ENCODE results near the gene SLC10A1. TPM values are rescaled to one million over a fixed set of nuclear protein-coding genes. Genes with fewer than 3 reads are reported as not detected.

Gene SLC10A1
- total RNA-seq (not detected), polyA plus RNA-seq (under 1 TPM in 3 of 4 donors, not detected in 1; 0.17 to 0.39 (median 0.21) TPM)

DNA sequence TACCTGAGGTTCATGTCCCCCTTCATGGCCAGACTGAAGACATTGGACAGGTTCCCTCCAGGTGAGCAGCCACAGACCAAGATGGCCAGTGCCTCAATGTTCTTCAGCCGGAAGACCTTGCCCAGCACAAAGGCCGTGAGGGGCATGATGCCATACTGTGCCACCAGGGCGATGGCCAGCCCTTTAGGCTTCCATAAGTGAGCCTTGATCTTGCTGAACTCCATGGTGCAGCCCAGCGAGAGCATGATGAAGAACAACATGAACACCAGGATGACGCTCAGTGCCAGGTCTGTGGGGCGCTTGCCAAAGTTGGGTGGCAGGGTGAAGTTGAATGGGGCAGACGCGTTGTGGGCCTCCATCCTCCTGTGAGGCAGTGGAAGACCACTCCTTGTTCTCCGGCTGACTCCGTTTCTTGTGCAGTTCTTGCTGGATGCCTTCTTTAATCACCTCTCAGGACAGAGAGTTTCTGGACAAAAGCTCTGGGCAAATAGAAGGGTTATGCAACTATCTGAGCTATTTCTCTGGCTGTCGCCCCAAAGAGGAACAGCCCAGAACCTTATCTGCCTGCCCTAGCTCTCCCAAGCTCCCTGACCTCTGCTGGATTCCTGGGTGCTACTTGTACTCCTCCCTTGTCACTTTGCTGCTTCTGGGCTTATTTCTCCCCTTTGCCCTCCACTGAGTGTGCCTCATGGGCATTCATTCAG lies at the start of gene SLC10A1:
Gene SLC10A1, minus strand, starts transcription at position 445 of the 704 bp plus-strand sequence. Its CDS starts 86 bp downstream, at position 359.
- Mint-ChIP-seq H3K27me3 (peaks cover 19% of the 10 kb centered on the region), H3K9me3 (peaks cover 0 to 4% (median 0%) of the 10 kb centered on the region in 7 donors), H3K27ac (peak within 1 kb of the TSS in 1 of 3 donors; percentile 15), H3K4me3 (no peak within 1 kb of the TSS), H3K36me3 (no peaks in the 10 kb centered on the region), H3K4me1 (no peaks in the 10 kb centered on the region)
- ATAC-seq (ENCODE audit: low read depth in 2 of 2) (no peak), DNase-seq (no peak)
- Histone ChIP-seq H3K27me3 (ENCODE audit: control insufficient read depth, insufficient read depth, low read length) (no peaks in the 10 kb centered on the region), H3K4me3 (ENCODE audit: low read depth, low read length) (no peak within 1 kb of the TSS), H3K27ac (ENCODE audit: insufficient read depth, low read length, poor library complexity, severe bottlenecking) (no peak within 1 kb of the TSS), H3K9me3 (ENCODE audit: control insufficient read depth in 2 of 2, low read length in 2 of 2) (no peaks in the 10 kb centered on the region), H3K36me3 (ENCODE audit: control insufficient read depth, insufficient read depth, low read length) (no peaks in the 10 kb centered on the region), H3K4me1 (ENCODE audit: control insufficient read depth, insufficient read depth, low read length, poor library complexity, severe bottlenecking) (no peaks in the 10 kb centered on the region)

GRCh38 chr14:69845787-69846186 lies 48.7 kb upstream of the SLC10A1 start:
- no peaks in the 10 kb centered on the region for H3K4me1 Mint-ChIP-seq
- Histone ChIP-seq H3K27me3 (ENCODE audit: control insufficient read depth, insufficient read depth, low read length) (peaks cover 14% of the 10 kb centered on the region), H3K9me3 (ENCODE audit: control insufficient read depth in 2 of 2, low read length in 2 of 2) (no peaks in the 10 kb centered on the region), H3K4me1 (ENCODE audit: control insufficient read depth, insufficient read depth, low read length, poor library complexity, severe bottlenecking) (no peaks in the 10 kb centered on the region), H3K4me3 (ENCODE audit: low read depth, low read length) (no peak overlapping the region), H3K27ac (ENCODE audit: insufficient read depth, low read length, poor library complexity, severe bottlenecking) (no peak overlapping the region), H3K36me3 (ENCODE audit: control insufficient read depth, insufficient read depth, low read length) (no peaks in the 10 kb centered on the region)
- no peak overlapping the region for H3K27ac Mint-ChIP-seq
- peaks cover 0 to 1% (median 0%) of the 10 kb centered on the region in 7 donors for H3K9me3 Mint-ChIP-seq
- no peak for ATAC-seq (ENCODE audit: low read depth in 2 of 2)
- H3K36me3 Mint-ChIP-seq, result no peaks in the 10 kb centered on the region
- H3K4me3 Mint-ChIP-seq, result no peak overlapping the region
- H3K27me3 Mint-ChIP-seq, result peaks cover 15% of the 10 kb centered on the region
- DNase-seq, result no peak

- no peak for ATAC-seq (ENCODE audit: low read depth in 2 of 2)
These were observed 48.1 kb upstream of the SLC10A1 start for GRCh38 chr14:69845050-69845581.

GRCh38 chr14:69844171-69844570 lies 47.1 kb upstream of the SLC10A1 start:
- Histone ChIP-seq H3K36me3 (ENCODE audit: control insufficient read depth, insufficient read depth, low read length) (no peaks in the 10 kb centered on the region), H3K4me1 (ENCODE audit: control insufficient read depth, insufficient read depth, low read length, poor library complexity, severe bottlenecking) (no peaks in the 10 kb centered on the region), H3K27ac (ENCODE audit: insufficient read depth, low read length, poor library complexity, severe bottlenecking) (no peak overlapping the region), H3K27me3 (ENCODE audit: control insufficient read depth, insufficient read depth, low read length) (peaks cover 22% of the 10 kb centered on the region), H3K9me3 (ENCODE audit: control insufficient read depth in 2 of 2, low read length in 2 of 2) (no peaks in the 10 kb centered on the region), H3K4me3 (ENCODE audit: low read depth, low read length) (no peak overlapping the region)
- H3K27ac Mint-ChIP-seq, result no peak overlapping the region
- H3K27me3 Mint-ChIP-seq, result peaks cover 11% of the 10 kb centered on the region
- H3K4me1 Mint-ChIP-seq, result no peaks in the 10 kb centered on the region
- H3K36me3 Mint-ChIP-seq, result no peaks in the 10 kb centered on the region
- ATAC-seq (ENCODE audit: low read depth in 2 of 2), result no peak
- H3K4me3 Mint-ChIP-seq, result no peak overlapping the region
- no peak for DNase-seq
- H3K9me3 Mint-ChIP-seq, result peaks cover 0 to 1% (median 0%) of the 10 kb centered on the region in 7 donors

More at GRCh38 chr14:69845050-69845581, 48.1 kb upstream of the SLC10A1 start:
- Histone ChIP-seq H3K27me3 (ENCODE audit: control insufficient read depth, insufficient read depth, low read length) (peaks cover 14% of the 10 kb centered on the region), H3K4me3 (ENCODE audit: low read depth, low read length) (no peak overlapping the region), H3K36me3 (ENCODE audit: control insufficient read depth, insufficient read depth, low read length) (no peaks in the 10 kb centered on the region), H3K9me3 (ENCODE audit: control insufficient read depth in 2 of 2, low read length in 2 of 2) (no peaks in the 10 kb centered on the region), H3K4me1 (ENCODE audit: control insufficient read depth, insufficient read depth, low read length, poor library complexity, severe bottlenecking) (no peaks in the 10 kb centered on the region), H3K27ac (ENCODE audit: insufficient read depth, low read length, poor library complexity, severe bottlenecking) (no peak overlapping the region)
- Mint-ChIP-seq H3K4me3 (no peak overlapping the region), H3K27me3 (peaks cover 15% of the 10 kb centered on the region), H3K27ac (no peak overlapping the region), H3K4me1 (no peaks in the 10 kb centered on the region), H3K36me3 (no peaks in the 10 kb centered on the region), H3K9me3 (peaks cover 0 to 1% (median 0%) of the 10 kb centered on the region in 7 donors)
- DNase-seq, result no peak

DNA sequence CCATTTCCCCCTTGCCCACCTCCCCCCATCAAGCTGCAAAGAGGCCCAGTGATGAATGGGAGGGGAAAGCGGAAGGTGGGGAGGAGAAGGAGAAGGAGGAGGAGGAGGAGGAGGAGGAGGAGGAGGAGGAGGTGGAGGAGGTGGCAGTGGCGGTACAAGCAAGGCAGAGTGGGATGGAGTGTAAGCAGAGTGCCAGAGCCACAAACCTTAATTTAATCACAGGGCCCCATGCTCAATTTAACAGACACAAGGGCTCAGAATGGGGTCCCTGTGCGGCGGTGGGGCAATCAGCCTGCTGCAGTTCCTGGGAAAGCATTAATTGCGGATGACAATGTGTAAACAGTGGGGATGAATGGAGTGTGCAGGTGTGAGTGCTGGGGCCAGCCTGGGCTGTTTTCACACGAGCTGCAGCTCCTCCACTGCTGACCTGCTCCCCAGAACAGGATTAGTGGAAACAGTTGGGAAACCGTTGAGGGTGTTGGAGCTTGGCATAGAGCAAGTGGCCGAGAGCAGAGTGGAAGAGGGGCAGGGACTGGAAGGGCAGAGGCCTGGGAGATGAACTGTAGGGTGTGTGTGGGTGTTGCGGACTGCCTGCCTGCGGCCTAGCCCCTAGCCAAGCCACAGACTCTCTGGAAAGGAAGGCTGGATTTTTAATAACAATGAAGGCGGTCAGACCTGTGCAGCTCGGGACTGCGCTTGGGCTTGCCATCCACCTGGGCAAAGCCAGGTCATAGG lies 45.8 kb upstream of the SLC10A1 start:
- no peaks in the 10 kb centered on the region for H3K36me3 Mint-ChIP-seq
- no peaks in the 10 kb centered on the region for H3K4me1 ChIP-seq (ENCODE audit: control insufficient read depth, insufficient read depth, low read length, poor library complexity, severe bottlenecking)
- no peak overlapping the region for H3K4me3 ChIP-seq (ENCODE audit: low read depth, low read length)
- H3K9me3 Mint-ChIP-seq, result peaks cover 0 to 1% (median 0%) of the 10 kb centered on the region in 7 donors
- H3K27ac ChIP-seq (ENCODE audit: insufficient read depth, low read length, poor library complexity, severe bottlenecking), result no peak overlapping the region
- H3K27me3 Mint-ChIP-seq, result peaks cover 5% of the 10 kb centered on the region
- ATAC-seq (ENCODE audit: low read depth in 2 of 2) (no peak), DNase-seq (no peak)
- no peak overlapping the region for H3K4me3 Mint-ChIP-seq
- H3K27me3 ChIP-seq (ENCODE audit: control insufficient read depth, insufficient read depth, low read length), result peaks cover 19% of the 10 kb centered on the region
- H3K36me3 ChIP-seq (ENCODE audit: control insufficient read depth, insufficient read depth, low read length), result no peaks in the 10 kb centered on the region
- no peaks in the 10 kb centered on the region for H3K4me1 Mint-ChIP-seq
- H3K27ac Mint-ChIP-seq, result no peak overlapping the region
- no peaks in the 10 kb centered on the region for H3K9me3 ChIP-seq (ENCODE audit: control insufficient read depth in 2 of 2, low read length in 2 of 2)

GRCh38 chr14:69841656-69842055 lies 44.6 kb upstream of the SLC10A1 start:
- no peaks in the 10 kb centered on the region for H3K9me3 ChIP-seq (ENCODE audit: control insufficient read depth in 2 of 2, low read length in 2 of 2)
- DNase-seq (no peak), ATAC-seq (ENCODE audit: low read depth in 2 of 2) (no peak)
- Mint-ChIP-seq H3K36me3 (no peaks in the 10 kb centered on the region), H3K4me3 (no peak overlapping the region), H3K27ac (no peak overlapping the region), H3K27me3 (peaks cover 5% of the 10 kb centered on the region), H3K4me1 (no peaks in the 10 kb centered on the region), H3K9me3 (peaks cover 0 to 1% (median 0%) of the 10 kb centered on the region in 7 donors)
- no peaks in the 10 kb centered on the region for H3K36me3 ChIP-seq (ENCODE audit: control insufficient read depth, insufficient read depth, low read length)
- H3K27ac ChIP-seq (ENCODE audit: insufficient read depth, low read length, poor library complexity, severe bottlenecking), result no peak overlapping the region
- no peaks in the 10 kb centered on the region for H3K4me1 ChIP-seq (ENCODE audit: control insufficient read depth, insufficient read depth, low read length, poor library complexity, severe bottlenecking)
- peaks cover 19% of the 10 kb centered on the region for H3K27me3 ChIP-seq (ENCODE audit: control insufficient read depth, insufficient read depth, low read length)
- no peak overlapping the region for H3K4me3 ChIP-seq (ENCODE audit: low read depth, low read length)

GRCh38 chr14:69839661-69840060 lies 42.6 kb upstream of the SLC10A1 start:
- Histone ChIP-seq H3K27me3 (ENCODE audit: control insufficient read depth, insufficient read depth, low read length) (peaks cover 16% of the 10 kb centered on the region), H3K4me1 (ENCODE audit: control insufficient read depth, insufficient read depth, low read length, poor library complexity, severe bottlenecking) (no peaks in the 10 kb centered on the region), H3K27ac (ENCODE audit: insufficient read depth, low read length, poor library complexity, severe bottlenecking) (no peak overlapping the region), H3K9me3 (ENCODE audit: control insufficient read depth in 2 of 2, low read length in 2 of 2) (no peaks in the 10 kb centered on the region), H3K4me3 (ENCODE audit: low read depth, low read length) (no peak overlapping the region), H3K36me3 (ENCODE audit: control insufficient read depth, insufficient read depth, low read length) (no peaks in the 10 kb centered on the region)
- peaks cover 5% of the 10 kb centered on the region for H3K27me3 Mint-ChIP-seq
- H3K4me3 Mint-ChIP-seq, result no peak overlapping the region
- peaks cover 0 to 1% (median 0%) of the 10 kb centered on the region in 7 donors for H3K9me3 Mint-ChIP-seq
- no peaks in the 10 kb centered on the region for H3K36me3 Mint-ChIP-seq
- ATAC-seq (ENCODE audit: low read depth in 2 of 2) (no peak), DNase-seq (no peak)
- no peak overlapping the region for H3K27ac Mint-ChIP-seq
- no peaks in the 10 kb centered on the region for H3K4me1 Mint-ChIP-seq

Data from CD4-positive, CD25-positive, alpha-beta regulatory T cell (primary cell).